K562 (cell line): ENCODE measurements around the gene SCGB1D1.

Source experiments
- AFF4 ChIP-seq: sonication (generic); formaldehyde crosslinking; IDR thresholded peaks from 2 replicates; pipeline ENCODE4 v1.8.0; 2023; ENCODE audit warnings: mild to moderate bottlenecking, missing genetic modification reagents
- CTCF ChIP-seq, 3 experiments: IDR thresholded peaks in 2 of 3; conservative IDR thresholded peaks in 1 of 3; 2 replicates each; pipeline ENCODE4 v1.5.1; 2011 to 2012; ENCODE audit warnings: low read length in 3 of 3, mild to moderate bottlenecking in 3 of 3, control low read depth in 2 of 3, improper control_type of control experiment in 1 of 3, inconsistent platforms in 1 of 3, low read depth in 1 of 3, mixed read lengths in 1 of 3, moderate library complexity in 1 of 3; ENCODE audit not compliant: insufficient read depth in 2 of 3
- DMBX1 ChIP-seq: fragments of 250-450 bp; sonication (Bioruptor Pico); IDR thresholded peaks from 2 replicates; pipeline ENCODE4 v1.8.0; 2022; ENCODE audit warnings: inconsistent platforms, mild to moderate bottlenecking, moderate library complexity, borderline replicate concordance
- FOSL1 ChIP-seq: fragments of 200-800 bp; sonication (Bioruptor generic); conservative IDR thresholded peaks from 2 replicates; pipeline ENCODE4 v1.6.1; 2016; ENCODE audit warnings: missing genetic modification characterization, missing compliant biosample characterization
- PATZ1 ChIP-seq: fragments of 250-450 bp; sonication (Bioruptor Pico); IDR thresholded peaks from 2 replicates; pipeline ENCODE4 v1.5.0; 2020; ENCODE audit warnings: mild to moderate bottlenecking, borderline replicate concordance
- POLR2AphosphoS5 ChIP-seq: IDR thresholded peaks from 2 replicates; pipeline ENCODE4 v1.6.1; 2011; ENCODE audit warnings: mild to moderate bottlenecking, low read depth, low read length, moderate library complexity; ENCODE audit not compliant: control insufficient read depth, insufficient read depth
- RFX5 ChIP-seq: IDR thresholded peaks from 2 replicates; pipeline ENCODE4 v1.6.1; 2011; ENCODE audit warnings: low read depth, mild to moderate bottlenecking, improper control_type of control experiment, low read length
- SMAD3 ChIP-seq: fragments of 450-650 bp; formaldehyde crosslinking; conservative IDR thresholded peaks from 2 replicates; pipeline ENCODE4 v1.4.0; 2020; ENCODE audit warnings: mild to moderate bottlenecking
- XRCC3 ChIP-seq: fragments of 450-650 bp; IDR thresholded peaks from 2 replicates; pipeline ENCODE4 v1.6.1; 2017; ENCODE audit warnings: mild to moderate bottlenecking, moderate library complexity
- ZNF780A ChIP-seq: fragments of 250-450 bp; sonication (Bioruptor Pico); IDR thresholded peaks from 2 replicates; pipeline ENCODE4 v1.5.0; 2021; ENCODE audit warnings: mild to moderate bottlenecking

GRCh38 chr11:62204430-62204829 is 14.4 kb downstream of the SCGB1D1 start:
- TF ChIP-seq RFX5 (no peak), CTCF (IDR thresholded peaks at IDR 0.05 in 2 of 3, conservative IDR thresholded peaks at IDR 0.05 in 1 of 3; ENCODE audit: insufficient read depth in 2 of 3, low read depth in 1 of 3, low read length in 3 of 3) (no peak), AFF4 (CRISPR knock-in tag) (no peak), SMAD3 (CRISPR knock-in tag) (no peak), XRCC3 (no peak), PATZ1 (CRISPR knock-in tag) (no peak), POLR2AphosphoS5 (no peak), FOSL1 (tag) (no peak), DMBX1 (CRISPR knock-in tag) (no peak), ZNF780A (no peak)
